Inflammatory macrophage treated with lipopolysaccharide for 4 hours (primary cell): Measurements from ENCODE around the gene BDNF.
"Not testable (repeated sequence)": the region's sequence is repeated elsewhere in the genome, so short reads cannot be mapped to it uniquely, and the experiment has no call there.

Experiments
- DNase-seq: peaks from one replicate; pipeline ENCODE4 v3.0.0-alpha.2; 2020

Gene BDNF

DNA sequence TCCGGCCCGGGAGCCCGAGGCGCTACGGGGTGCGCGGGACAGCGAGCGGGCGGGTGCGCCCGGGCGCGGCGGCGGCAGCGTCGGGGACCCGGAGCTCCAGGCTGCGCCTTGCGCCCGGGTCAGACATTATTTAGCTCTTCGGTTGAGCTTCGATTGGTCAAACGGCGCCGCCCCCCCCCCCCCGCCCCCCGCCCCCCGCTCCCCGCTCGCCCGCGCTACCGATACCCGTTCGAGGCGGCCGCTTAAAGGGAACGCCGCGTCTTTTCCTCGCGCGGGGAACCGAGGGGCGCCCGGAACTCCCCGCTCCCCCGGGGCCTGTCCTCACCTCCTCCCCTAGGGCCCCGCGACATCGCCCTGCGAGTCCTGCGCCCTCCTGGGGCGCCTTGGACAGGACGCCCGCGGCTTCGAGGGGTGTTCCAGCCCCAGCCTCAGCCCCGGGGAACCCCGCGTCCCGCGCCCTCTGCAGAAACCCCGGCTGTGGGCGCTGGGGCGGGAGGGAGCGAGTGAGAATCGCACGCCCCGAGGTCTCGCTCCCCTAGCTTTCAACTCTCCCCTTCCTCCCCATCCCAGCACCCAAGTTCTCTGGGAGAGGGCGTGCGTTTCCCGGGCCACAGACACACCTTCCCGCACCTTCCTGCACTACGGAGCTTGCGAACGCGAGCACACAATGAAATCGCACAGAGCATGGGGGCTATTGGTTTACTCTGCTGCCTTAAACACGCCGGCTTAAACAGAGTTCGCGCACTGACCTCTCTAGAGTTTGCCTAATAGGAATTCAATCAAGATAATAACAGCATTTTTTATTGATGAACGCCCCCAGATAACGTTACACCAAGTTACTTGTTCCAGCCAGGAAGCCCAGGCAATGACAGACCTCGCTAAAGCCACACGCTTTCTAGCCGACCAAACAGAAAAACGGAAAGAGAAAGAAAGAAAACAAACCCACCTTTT is at the start of gene BDNF:
BDNF (minus strand) TSS at position 105 of the 951 bp plus-strand sequence. CDS start 41,891 bp downstream, outside the sequence.
- no peak for DNase-seq

DNA sequence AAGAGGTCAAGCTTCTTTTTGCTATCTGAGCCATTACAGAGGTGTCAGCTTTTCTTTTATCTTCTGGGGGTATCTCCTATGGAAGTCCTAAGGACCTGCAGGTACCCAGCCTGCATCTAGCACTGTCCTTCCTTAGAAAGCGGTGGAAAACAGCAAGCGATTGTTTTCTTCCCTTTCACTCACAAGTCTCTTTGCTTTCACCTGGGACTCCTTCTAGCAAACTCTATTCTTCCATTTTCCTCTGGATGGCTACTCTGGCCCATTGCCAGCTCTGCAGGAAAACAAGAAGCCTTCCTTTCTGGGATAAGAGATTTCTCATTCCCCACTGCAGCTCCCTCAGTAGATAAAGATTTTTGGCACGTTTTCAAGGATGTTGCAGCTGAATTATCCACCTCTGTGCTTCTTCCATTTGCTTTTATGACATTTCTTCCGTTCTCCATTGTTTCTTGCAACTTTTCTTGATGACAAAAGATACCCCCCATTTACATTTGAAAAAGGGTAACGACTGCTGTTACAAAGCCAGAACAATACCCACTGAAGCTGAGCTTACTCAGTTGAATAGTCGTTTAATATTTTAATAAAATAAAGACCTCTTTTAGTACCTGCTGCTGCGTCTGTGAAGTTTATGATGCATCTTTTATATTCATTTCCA is 40.2 kb upstream of the BDNF start:
- no peak for DNase-seq

DNA sequence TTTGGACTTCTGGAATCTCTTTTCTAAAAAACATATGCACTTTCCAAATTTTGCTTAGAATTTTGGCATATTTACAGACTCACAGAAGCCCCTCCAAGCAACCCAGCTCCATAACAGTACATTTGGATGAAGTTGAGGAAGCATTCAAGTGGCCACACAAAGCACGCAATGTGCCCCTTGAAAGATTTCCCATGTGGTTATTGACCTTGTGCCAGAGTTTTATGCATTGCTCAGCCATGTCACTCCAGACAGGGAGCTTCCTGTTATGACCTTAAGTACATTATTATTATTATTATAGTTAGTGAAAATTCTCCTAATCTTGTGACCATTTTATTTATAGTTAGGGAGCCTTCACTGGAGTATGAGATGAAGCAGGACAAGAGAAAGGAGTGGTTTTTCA is 35.0 kb upstream of the BDNF start:
- DNase-seq, result no peak

DNA sequence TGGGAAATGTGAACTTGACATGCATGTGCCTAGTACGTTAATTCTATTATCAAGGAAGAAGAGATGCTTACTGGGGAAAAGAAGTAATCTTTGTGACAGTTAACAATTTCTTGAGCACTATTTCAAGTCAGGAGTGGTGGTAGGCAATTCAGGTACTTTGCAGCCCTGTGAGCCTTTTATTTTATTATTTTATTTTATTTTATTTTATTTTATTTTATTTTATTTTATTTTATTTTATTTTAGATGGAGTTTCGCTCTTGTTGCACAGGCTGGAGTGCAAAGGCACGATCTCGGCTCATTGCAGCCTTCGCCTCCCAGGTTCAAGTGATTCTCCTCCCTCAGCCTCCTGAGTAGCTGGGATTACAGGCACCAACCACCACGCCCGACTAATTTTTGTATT is 31.5 kb upstream of the BDNF start:
- DNase-seq, result not testable (repeated sequence)

DNA sequence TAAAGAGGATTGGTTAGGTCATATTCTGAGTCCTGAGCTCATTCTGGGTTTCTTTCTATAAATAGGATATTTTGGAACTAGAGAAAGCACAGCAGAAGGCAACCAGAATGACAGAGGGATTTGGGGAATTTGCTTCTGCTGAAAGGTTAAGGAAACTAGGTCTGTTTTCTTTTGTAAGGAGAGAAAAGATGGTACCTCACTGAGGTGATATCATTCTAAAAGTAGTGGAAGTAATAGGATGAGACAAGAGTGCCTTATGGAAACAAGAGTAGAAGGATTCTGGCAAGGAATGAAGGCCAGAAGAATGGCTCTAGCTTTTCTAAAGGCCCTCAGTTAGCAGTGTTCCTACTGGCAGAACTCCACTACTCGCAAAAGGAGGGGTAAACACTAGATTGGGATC is 26.7 kb upstream of the BDNF start:
- no peak for DNase-seq

DNA sequence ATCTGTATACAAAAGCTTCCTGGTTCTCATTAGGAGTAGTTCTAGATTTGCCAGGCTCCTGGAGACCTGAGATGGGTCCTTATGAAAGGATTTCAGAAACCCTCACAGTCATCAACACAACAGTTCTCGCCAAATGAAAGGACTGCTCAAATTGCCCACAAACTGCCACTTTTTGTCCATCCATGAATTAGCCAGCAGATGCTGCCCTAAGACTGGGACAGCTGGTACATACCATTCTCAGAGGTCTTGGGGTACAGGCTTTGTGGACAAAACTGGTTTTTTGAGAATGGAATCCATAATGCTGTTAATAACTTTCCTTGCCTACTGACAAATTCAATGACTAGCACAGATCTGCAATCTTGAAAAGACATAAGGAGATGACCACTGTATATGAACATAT is 23.4 kb upstream of the BDNF start:
- no peak for DNase-seq

DNA sequence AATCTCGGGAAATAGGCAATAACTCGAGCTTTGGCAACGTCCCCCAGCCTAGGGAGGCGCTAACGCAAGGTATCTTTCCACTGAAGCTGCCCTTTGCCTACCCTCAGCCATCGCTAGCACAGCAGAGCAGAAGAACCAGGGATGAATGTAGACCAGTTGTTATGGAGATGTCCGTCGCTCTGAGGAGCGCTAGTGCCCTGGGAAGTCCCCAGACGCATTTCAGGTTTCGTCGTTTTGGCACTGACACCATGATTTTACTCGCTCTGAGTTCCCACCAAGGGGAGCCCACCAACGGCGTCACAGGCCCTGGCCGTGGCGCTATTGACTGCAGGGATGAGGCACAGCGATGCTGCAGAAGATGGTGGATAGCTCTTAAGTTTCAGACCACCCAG is 22.7 kb upstream of the BDNF start:
- no peak for DNase-seq

DNA sequence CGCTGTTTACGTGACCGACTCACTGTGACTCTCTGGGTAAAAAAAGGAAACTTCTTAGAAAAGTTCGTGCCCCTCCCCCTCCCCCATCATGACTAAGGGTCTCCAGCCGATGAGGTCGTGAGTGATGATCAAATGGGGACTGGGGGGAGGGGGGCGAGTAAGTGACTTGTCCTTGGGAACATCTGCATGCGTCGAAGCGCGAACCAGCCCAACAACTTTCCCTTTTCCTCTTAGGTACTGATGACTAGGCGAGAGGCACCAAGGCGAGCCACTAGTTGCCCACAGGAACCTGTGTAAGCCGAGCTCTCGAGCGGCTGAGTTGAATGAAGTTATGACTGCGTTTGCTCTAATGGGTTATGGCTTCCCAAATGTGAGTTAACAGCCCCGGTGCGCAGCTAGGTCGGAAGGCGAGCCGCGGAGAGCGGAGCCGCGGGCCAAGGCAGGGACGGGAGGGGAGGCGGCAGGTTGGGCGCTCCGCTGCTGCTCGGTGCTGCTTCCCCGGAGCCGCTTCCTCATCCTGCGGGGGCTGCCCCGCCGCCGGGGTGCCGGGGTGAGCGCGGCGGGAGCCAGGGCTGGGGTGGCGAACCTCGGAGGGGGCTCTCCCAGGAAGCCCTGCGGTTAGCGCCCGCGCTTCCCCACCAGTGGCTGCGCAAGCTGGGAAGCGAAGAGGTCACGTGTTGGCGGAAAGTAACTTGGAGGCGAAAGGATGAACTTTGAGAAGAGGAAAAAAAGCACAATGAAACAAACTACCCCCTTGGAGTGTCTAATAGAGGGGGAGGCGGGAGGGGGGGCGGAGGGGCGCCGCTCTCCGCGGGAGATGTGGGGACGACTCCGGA is 22.1 kb upstream of the BDNF start:
- DNase-seq, result no peak

DNA sequence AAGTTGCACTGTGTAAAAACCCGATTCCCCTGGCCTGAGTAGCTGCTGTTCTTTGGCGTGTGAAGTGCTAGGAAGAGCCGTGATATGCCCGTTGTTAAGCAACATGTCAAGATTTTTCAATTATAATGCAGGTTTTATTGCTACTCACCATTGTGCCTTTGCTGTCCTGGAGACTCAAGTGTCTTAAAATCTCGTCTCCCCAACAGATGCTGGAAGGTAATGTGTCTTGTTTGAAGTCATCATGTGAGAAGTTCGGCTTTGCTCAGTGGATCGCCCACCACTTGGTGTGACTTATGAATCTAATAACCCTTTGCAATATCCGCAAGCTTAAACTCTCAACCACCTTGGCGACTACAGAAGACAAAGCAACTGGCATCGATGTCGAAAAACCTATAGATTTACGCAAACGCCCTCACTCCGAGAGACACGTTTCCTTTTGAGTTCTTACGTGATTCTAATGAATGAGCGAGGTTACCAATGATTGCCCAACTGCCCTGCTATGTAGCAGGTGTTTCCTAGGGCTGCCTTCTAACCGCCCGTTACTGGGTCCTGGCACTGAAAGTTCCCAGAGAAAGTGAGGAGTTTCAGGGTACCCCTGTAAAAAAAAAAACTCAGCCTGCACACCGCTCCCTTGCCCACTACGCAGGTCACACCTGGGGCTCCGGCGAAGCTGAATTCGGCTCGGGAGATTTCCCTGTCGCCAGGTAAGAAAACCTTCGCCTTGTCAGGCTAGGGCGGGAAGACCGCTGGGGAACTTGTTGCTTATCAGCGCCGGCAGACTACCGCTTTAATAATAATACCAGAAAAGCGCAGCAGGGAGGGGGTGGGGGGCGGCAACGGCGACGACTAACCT is 21.2 kb upstream of the BDNF start:
- no peak for DNase-seq

DNA sequence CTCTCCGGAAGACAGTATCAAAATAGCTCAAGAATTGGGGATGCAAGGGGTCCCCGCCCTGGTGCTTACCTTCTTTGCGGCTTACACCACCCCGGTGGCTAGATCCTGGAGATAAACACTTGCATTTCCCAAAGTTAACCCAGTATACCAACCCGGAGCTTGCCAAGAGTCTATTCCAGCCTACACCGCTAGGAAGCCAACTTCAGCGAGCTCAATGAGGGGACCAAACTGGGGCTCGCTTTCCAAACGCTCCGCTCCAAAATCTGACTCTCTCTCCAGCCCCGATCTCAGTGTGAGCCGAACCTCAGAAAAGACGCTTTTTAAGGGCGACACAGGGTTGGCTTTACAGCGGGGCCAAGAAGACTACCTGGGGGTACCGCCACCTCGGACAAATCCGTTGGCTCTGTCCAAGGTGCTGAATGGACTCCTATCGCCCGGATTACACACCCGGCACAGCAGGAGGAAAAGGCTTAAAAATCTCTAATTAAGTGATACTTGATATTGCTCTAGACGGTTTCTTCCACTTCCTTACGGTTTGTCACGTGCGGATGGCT is 20.1 kb upstream of the BDNF start:
- DNase-seq, result no peak

DNA sequence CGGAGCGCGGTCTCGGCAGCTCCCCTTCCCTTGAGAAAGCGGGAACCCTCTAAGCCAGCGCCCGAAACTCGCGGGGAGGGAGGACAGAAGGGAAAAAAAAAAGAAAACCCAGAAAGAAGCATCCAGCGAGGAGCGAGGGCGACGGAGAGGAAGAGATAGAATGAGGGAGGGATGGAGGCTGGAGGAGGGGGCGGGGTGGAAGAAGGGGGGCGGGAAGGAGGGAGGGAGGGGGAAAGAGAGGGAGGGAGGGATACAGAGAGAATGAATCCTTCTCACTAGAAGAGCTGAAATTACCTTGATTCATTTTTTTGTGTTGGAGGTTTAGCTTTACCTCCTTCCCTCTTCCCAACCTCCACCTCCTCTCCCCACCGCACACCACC is 19.3 kb upstream of the BDNF start:
- no peak for DNase-seq

DNA sequence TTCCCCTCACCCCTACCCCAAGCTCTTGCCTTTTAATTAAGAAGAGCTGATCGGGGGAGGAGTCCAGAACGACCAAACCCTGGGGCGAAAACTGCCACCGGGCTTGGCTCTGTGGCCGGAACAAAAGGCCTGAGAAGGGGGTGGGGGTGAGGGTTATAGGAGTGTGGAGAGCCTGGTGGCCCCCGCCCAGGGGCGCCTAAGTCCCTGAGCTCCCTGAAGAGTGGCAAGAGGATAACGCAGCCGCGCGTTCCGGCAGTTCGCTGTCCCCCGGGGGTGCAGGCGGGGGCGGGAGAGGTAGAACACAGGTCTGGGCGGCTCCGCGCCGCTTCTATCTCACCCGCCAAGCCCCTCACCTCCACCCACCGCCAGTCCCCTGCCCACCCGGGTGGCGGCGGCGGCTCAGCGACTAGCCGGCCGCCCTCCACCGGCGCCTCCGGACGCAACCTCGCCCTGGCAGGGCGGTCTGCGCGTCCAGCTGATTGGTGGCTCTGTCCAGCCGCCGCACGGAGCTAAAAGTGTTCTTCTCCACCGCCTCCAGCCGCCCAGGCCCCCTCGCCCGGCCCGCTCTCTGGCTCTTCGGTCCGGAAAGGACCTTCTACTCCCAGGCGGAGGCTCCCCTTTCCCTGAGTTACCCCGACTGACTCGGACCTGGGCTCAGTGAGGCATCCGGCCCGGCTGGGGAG is 18.7 kb upstream of the BDNF start:
- DNase-seq, result no peak

DNA sequence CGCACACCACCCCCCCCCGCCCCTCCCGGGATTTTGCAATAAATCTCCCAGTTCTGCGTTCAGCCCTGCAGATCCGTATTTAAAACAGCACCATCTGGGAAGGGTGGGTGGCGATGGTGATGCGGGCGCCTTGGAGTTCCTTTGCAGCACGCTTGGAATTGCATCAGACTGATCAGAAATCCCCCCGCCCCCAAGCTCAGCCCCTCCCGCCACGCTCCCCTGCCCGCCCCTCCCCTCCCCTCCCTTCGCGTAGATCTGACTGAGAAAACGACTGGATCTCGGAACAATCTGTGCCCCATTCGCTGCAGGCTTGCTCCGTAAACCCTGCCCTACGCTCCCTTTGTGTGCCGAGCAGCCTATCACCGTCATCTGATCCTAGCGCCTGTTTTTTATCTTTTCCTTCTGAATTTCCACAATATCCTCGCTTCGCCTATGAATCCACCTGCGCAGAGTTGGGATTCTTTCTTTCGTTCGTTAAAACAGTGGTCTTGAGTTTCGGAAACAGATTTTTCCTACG is 18.1 kb upstream of the BDNF start:
- DNase-seq, result no peak

DNA sequence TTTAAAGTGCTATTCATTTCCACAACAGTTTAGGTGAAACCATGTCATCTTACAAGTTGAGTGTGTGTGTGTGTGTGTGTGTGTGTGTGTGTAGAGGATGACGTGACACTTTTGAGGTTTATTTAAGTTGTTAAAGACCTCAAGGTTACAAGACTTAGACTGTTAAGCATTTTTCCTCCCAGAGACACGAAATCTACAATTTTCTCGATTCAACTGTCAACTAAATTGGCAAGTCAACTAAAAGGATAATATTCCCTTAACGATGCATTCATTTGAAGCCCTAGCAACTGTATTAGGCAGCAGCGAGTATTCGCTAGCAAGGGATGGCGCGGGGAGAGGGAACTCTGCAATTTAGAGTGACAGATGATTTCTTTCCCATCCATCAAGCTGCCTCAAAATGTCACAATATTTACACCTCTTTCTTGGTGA is 17.6 kb upstream of the BDNF start:
- DNase-seq, result no peak

DNA sequence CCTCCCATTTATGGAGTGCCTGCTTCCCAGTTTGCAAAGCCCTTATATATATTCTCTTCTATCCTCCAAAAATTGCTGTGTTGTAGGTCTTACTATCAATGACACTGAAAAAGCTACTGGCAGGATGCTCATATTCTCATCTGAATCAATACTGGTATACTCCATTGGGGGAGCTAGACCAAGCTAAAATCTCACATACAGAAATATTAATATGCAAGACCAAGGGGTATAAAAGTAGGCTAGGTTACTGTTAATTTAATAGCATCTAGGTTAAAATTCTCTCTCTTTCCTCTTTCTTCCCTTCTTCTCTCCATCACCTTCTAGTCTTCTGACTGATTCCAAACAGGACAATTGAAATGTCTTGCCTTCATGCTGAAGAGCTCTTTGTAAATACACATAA is 17.1 kb upstream of the BDNF start:
- DNase-seq, result no peak

DNA sequence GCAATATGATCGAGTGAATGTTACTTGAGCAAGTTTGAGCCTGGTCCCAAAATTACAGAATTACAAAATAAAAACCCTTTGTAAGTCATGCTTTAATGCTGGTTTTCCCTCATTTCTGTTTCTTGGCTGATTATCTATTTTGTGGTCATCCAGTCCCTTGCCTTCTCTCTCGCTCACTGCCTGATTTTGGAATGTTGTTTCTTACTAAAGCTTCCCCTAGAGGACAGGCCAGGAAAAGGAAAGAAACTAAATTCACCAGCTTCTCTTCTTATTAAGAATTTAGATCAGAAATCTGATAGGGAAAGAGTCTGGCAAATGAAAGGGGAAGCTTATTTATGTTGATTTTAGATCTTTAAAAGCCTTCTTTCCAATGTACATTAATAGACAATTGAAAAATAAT is 16.6 kb upstream of the BDNF start:
- no peak for DNase-seq

DNA sequence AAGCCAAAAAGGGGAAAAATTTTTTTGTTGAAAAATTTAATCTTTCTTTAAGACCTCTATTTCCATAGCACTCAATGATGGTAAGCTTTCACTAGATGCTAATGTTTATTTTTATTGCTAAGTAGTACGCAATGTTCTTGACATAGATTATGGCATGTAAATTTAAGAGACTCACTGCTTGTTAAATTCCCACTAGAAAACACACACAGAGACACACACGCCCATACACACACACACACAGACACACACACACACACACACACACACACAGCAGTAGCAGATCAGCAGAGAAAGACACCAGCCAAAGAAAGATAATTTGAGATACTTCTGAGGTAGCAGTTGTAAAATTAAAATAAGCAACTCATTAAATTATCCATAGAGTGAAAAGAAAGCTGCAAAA is 16.0 kb upstream of the BDNF start:
- no peak for DNase-seq

DNA sequence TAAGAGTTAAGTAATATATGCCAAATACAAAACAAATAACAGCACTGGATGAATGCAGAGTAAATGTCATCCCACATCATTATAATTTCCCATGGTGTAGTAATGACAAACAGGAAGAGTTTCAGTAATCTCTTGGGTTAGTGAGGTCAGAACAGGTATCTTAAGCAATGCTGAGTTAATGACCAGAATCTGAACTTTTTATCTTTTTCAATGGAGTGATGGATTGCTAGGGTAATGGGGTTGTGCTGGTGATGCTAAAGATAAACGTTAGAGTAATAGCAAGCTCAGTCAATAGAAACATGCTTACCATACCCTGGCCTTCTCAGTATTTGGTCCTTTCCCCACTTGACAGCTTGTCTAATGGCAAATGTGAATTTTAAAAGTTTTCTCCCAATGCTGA is 11.5 kb upstream of the BDNF start:
- no peak for DNase-seq

DNA sequence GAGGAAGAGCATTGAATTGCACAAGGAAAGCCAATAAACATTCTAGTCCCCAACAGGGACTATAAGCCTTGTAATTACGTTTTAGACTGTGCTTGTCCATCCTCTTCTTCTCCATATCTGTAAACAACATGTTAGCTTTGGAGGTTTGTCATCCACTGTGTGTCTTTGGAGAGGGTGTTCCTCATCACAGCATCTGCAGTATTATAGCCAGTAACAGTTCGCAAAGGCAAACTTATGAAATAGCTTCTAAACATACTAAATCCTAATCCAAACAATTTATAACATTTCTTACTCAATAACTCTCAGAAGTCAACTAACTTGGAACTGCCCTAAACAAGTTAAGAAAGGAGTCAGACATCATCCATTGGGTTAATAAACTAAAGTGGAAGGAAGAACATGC is 10.3 kb upstream of the BDNF start:
- DNase-seq, result no peak

DNA sequence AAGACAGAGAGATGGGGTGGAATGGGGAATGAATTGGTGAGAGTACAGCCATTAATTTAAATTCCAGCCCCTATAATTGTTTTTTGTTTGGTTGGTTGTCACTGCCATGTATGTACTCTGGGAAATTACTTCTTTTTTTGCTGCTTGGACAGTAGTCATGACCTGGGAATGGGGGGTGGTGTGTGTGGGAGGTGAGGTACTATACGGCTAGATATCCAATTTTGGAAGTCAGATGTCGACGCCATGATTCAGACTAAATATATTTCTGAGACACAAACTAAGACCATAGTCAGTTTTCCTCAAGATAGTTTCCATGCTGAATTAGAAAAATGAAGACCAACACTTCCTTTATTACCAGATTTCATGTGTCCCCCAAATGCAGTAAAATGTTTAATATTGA is 7.4 kb upstream of the BDNF start:
- no peak for DNase-seq
